IPS-11a (cell line): ENCODE results near the gene SYNCRIP.
"Not testable (repeated sequence)": the region's sequence is repeated elsewhere in the genome, so short reads cannot be mapped to it uniquely, and the experiment has no call there.

Source experiments
- H3K4me3 ChIP-seq: one replicate; pipeline ENCODE4 v1.5.1; 2013; ENCODE audit warnings: low read depth, low read length, control low read depth

Gene SYNCRIP

DNA sequence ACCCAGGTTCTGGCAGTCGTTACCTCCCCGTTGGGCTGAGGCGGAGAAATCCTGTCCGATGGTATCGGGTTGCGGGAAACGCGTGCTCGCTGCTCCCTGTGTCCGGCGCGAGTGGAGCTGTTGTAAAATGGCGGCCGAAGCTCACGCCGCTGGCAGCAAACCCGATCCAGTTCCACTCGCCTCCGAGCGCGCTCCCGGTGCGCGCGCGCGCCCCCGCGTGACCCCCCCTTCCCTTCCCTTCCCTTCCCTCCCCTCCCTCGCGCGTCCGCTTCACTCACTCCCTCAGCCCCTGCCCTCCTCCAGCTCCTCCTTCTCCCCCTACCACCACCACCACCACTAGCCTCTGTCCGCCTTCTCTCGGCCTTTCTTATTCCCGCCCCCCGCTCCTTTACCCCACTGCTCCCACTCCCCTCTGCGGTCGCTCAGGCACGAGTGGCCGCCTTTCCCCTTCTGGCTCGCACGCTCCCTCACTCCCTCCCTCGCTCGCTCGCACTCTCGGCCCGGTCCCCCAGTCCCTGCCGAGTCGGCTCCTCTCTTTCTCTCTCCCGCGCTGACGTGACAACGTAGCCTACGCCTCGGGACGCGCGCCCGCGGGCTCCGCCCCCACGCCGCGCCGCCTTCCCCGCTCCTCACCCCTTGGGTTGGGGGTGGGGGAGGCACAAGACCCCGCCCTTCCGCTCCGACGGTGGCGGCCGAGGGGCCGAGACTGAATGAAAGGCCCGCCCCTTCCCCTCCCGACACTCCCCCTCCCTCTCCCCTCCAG, at the start of gene SYNCRIP:
Gene SYNCRIP, minus strand, starts transcription at position 113 of the 763 bp plus-strand sequence. CDS start 1,447 bp downstream, outside the sequence.
- H3K4me3 ChIP-seq: peak within 1 kb of the TSS; percentile 99

DNA sequence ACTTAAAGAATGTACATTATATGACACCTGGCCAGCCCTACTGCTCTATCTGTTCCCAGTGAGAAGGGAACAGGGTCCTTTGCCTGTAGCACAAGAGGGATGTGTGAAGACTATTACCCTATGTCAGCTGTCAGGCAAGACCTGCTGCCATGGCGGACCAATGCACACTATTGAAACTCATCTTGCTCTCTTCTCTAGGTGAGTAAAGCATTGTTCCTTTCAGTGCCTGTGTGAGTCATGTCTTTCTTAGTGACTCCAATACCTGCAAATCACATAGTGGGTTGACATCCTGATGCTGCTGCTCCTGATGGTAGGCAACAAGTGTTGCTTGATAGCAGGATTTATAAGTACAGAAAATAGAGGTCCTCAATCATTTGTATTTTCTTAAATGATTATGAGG, 48.8 kb upstream of the SYNCRIP start:
- H3K4me3 ChIP-seq: no peak overlapping the region

DNA sequence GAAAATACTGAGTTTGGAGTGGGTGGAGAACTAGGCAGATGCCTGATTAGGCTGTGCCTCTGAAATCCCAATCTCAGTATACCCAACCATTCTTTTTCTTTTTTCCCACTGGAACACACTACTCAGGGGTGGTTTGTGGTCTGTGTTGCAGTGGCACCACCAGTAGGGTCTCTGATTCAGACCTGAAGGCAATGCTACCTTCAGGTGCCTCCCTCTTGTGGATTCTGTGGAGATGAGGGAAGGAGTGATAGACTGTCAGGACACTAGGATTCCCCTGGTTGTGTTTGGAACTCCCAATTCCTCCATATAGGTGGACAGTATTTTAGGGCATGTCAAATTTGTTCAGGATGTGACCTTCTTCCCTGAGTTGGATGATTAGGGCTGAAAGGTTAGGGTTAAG, 47.4 kb upstream of the SYNCRIP start:
- H3K4me3 ChIP-seq: no peak overlapping the region

DNA sequence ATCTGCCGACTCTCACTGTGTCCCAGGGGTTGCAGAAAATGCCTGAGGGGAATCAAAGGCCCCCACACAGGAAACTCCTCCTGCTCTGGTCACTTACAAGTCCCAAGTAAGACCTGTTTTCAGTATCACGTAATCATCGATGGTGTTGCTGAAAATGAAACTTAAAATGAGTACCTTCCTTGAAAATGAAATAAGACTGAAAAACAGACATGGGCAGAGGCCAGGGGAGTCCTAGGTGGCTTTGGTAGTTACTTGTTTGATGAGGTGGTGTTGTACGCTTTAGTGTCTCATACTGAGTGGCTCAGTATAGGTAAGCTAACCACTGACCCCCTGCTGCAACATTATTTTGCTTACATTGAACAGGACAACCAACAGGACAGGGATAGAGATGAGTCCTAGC, 43.0 kb upstream of the SYNCRIP start:
- H3K4me3 ChIP-seq: no peak overlapping the region

DNA sequence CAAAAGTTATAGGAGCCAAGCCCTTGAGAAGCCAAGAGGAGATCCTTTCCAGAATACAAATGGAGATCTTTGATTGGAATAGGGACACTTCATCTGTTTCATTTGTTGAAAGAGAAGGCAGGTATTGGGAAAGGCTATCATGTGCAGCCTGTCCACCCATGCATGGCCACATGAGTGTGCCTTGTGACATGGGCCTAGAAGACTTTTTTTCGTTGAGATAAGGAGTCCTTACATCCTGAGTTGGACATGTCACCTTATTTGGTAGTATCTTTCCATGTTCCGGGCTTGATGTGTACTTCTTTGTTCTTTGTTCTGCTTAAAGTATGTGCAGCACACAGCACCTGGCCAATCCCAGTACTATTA, 42.1 kb upstream of the SYNCRIP start:
- H3K4me3 ChIP-seq: no peak overlapping the region

DNA sequence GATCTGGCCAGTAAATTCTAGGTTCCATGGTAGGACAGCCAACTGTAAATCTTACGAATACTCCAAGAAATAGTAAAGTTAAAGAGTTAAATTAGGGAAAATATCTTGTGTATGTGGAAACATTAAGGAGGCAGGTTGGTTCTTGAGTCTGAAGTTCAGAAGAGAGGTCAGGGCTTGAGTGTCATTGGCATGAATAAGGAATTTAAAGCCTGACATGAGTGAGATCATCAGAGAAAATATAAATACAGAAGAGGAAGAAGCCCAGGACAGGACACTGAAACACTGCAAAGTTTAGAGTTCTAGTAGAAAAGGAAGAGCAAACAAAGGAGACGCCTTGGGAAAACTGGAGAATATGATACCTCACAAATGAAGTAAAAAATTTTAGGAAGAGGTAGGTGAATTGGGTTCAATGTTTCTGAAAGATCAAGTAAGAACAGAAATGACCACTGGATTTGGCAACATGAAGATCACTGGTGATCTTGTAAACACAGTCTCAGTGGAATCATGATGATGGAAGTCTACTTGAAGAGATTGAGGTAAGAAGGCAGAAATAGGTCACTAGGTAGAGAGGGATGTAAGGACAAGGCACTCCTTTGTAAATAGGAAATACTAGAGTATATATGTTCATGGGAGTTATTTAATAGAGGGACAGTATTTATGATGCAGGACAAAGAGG, 41.6 kb upstream of the SYNCRIP start:
- H3K4me3 ChIP-seq: no peak overlapping the region

DNA sequence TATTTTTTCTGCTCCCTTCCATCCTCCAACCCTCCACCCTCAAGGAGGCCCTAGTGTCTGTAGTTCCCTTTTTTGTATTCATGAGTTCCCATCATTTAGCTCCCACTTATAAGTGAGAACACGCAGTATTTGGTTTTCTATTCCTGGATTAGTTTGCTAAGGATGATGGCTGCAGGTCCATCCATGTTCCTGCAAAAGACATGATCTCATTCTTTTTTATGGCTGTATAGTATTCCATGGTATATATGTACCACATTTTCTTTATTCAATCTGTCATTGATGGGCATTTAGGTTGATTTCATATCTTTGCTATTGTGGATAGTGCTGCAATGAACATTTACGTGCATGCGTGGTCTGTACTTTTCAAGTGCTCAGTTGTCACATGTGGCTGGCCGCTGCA, 39.2 kb upstream of the SYNCRIP start:
- H3K4me3 ChIP-seq: not testable (repeated sequence)

DNA sequence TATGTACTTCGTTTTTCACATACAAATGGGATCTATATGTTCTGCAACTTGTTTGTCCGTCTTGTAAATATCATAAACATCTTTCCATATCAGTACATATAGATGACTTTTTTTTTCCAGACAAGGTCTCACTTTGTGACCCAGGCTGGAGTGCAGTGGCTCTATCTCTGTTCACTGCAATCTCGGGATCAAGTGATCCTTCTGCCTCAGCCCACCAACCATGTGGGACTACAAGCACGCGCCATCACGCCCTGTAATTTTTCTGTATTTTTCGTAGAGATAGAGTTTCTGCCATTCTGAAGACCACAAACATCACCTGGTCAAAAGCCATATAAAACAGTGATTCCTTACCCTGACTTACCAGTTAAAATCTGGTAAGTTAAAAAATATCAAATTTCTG, 37.7 kb upstream of the SYNCRIP start:
- H3K4me3 ChIP-seq: no peak overlapping the region

DNA sequence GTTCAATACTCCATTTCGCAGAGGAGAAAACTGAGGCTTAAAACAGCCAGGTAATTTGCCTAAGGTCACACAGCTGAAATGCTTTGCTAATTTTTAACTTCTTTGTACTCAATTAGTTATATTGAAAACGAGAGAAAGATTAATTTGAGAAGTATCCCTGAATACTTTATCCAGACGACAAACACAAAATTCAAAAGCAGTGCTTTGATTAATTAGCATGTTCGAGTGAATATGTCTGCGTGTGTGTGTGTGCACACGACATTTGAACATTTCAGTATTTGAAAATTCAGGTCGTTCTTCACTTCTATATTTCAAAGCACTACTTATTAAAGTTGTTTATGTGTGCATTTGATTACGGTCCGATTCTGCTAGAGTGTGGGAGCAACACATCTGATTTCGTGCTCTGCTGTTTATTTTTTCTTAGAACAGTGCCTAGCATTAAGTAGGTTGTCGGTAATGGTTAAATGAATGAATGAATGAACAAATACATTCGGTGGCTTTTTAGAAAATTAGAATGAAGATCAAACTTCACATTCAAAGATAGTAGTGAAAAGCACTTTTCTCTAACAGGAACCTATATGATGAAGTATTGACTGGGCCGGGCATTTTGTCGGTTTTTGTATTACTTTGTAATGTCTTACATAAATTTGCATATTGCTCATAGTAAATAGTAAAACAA, 36.9 kb upstream of the SYNCRIP start:
- H3K4me3 ChIP-seq: peak overlapping the region; percentile 100

DNA sequence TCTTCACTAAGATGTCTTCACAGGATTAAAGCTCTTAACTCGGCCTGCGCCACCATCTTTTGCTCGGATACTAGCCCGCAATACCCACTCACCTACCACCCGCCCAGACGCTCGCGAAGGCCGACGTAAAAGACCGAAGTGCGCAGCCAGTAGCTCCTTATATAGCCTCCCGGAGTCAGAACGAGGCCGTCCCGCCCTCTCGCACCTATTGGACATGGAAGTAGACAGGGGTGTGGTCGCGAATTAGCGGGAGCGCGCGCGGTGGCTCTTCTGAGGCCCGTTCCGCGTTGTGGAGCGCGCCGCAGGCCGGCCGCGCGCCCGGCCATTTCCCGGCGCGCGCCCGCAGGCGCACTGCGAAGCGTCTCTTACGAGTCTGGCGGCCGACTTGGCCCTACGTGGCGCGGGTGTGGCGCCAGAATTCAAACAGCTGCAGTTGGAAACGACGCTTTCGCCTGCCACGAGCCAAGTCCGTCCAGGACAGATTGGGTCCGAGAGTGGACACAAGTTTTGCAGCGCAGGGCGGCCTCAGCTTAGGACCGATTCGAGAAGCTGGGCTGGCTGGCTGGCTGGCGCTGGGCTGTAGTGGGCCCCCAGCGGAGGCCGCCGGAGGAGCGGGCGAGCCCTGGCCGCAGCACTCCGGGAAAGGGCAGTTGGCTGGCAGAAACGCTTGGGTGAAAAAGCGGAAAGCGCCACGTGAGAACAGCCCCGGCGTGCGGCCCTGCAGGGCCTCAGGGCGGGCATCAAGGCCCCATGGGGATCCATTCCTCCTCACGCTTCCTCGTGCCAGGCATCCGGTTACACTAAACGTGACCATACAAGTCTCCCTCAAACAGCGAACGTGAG, 36.1 kb upstream of the SYNCRIP start:
- H3K4me3 ChIP-seq: peak overlapping the region; percentile 100

DNA sequence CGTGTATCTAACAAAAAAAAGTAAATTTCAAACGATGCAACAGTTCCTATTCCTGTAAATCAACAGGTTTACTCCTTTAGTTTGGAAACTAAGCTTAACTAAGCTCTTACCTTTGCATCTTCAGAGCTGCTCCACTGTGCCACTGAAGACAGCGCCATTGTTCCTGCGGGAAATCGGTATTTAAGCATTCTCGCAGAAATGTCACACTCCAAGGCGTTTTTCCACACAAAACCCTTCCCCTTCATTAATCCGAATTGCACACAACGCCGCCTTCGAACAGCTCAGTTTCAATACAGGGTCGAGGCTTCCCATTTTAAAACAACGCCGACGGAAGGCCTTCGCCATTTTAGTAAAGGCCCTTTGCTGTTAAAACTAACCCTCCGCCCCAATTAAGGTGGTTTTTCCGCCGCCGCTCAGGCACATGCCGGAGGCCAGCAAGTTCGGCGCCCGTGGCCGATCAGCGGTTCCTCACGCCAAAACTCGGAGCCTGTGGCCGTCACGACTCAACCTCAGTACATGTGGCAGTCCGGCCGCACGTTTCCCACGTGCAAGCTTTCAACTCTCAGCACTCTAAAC, 35.4 kb upstream of the SYNCRIP start:
- peak overlapping the region; percentile 100 for H3K4me3 ChIP-seq

DNA sequence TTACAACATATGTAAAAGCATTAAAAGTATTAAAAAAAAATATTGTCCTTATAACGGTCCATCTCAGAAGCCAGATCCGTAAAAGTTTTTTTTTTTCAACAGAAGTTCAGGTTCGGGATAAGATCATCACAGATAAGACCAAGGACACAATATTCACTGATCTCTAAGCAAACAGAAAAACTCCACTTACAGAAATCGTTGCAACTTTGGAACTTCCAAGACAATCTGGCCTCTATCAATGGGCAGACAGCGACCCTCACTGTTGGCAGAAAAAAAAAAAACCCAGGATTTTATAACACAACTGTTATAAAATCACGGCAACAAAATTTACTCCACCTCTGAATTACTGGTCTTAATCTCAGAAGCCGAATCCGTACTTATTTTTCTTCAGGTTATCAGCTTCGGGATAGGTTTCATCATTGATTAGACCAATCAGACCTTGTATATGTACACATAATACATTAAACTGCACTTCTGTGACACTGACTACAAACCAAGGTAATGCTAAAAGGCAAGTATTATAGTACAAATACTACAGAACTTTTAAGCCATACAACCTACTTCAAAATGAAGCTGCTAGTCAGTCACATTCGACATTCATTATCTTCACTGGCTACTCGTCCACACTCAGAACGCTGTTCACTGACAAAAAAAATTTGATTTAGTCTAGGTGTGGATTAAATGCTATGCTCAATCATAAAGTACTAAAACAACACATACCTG, 34.7 kb upstream of the SYNCRIP start:
- H3K4me3 ChIP-seq: peak overlapping the region; percentile 100

DNA sequence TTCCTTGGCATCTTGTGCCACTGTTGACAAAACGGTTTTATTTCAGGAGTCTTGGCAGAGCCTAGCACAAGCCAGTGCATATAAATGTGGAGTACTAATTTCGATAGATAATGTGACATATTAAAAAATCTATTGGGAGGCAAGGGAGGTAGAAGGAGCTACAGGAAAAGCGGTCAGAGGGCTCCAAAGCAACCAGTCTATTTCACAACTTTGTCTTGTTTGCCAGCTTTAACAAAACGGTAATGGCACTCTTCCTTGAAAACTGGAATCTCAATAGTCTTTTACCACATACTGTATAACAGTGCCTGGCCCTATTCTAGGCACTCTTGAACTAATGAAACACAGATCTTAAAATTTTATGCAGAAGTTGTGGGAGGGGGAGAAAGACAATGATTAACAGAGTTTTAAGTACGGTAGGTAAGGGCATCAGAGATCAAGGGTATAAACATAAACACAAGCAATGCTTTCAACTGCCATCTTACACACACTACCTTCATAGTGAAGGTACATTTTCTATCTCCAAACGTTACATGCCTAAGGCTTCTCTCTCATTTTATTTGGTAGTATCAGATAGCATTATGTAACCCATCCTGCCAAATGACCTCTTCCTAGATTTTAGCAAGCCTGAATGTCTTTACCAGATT, 33.5 kb upstream of the SYNCRIP start:
- H3K4me3 ChIP-seq: peak overlapping the region; percentile 100

DNA sequence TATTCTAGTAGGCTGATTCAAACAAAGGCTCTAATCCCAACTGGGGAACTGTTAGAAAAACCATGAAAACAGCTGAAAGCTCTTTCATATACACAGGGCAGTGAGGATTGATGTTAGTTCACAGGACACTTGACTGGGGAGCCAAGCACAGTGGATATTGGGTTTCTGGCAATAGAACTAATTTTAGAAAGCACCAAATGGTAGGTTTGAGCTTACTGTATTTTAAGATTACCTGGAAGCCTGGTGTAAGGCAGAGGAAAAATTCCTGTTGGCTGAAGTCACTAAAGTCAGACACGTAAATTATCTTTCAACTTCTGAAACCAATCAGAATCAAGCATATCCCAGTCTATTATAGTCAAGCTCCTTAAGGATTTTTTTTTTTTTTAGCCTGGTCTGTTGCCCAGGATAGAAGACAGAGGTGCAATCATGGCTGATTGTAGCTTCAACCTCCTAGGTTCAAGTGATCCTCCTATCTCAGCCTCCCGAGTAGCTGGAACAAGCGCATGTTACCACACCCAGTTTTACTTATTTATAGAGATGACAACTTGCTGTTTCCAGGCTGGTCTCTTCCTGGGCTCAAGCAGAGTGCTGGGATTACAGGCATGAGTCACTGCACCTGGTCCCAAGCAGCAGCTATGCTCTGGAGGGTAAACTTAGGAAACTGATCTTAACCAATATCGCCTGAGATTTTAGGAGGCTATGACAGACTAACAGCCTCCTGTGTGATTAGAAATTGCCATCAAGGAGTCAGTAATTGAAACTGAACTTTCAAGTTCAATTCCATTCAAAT, 32.5 kb upstream of the SYNCRIP start:
- no peak overlapping the region for H3K4me3 ChIP-seq

DNA sequence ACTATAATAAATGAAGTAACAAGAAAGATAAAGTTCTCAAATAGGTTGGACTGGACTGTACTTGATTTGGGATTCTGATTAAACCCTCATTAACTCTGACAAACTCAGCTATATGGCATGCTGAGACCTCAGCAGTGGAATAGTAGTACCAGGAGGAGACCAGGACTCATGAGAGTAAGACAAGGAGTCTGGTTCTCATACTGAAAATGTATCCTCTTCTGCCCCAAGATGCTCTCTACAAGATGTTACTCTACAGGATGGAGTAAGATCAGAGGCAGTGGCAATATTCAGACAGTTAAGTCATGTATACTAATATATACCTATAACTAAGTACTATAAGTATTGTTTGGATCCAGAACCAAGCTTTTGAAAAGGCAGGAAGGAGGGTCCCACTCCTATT, 31.9 kb upstream of the SYNCRIP start:
- no peak overlapping the region for H3K4me3 ChIP-seq

DNA sequence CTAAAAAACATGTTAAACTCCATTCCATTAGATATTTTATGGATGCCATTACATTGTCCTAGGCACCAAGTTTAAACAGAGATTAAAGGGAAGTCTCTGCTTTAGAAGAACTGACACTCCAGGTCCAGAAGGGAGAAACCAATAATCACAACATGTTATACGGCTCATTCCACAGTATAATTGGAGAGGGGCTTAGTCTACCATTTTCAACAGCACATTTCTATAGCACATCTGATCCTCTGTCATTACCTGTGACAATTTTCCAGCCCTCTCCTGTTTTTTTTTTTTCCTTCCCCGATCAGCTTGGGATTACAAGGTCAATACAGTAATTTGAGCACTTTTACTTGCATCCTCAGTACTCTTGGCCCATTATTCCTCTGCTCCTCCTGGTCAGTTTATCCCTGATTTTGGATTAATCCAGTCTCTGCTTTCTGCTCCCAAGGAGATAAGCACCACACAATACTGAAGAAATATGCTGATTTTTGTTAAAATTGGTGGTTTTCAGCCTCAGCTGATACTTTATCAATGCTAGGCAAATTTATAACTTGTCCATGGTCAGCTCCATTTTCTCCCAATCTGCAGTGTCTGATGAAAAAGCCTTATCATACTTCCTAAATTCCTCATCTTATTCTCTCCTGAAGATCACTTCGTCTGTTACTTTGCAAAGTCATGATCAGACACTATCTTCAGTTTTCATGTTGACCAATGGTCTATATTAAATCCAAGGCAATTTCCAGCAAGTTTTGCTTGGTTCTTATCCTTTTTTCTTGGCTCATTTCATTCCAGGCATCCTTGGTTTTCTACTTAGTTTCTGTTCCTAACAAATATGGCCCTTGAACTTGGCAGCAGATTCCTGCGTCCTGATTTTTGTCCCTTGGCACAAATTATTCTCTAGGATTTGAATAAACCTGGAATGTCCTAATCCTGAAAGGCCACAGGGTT, 30.8 kb upstream of the SYNCRIP start:
- no peak overlapping the region for H3K4me3 ChIP-seq

DNA sequence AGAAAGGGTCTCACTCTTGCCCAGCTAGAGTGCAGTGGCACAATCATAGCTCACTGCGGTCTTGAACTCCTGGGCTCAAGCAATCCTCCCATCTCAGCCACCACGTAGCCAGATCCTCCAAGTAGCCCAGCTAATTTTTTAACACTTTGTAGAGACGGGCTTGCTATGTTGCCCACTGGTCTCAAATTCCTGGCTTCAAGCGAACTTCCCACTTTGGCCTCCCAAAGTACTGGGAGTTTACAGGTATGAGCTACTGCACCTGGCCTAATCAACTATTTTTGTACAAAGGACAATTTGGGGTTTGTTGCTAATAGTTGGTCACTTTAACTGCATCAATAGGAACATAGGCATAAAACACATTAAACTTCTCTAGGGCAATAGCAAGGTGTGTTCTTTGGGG, 29.9 kb upstream of the SYNCRIP start:
- H3K4me3 ChIP-seq: no peak overlapping the region

DNA sequence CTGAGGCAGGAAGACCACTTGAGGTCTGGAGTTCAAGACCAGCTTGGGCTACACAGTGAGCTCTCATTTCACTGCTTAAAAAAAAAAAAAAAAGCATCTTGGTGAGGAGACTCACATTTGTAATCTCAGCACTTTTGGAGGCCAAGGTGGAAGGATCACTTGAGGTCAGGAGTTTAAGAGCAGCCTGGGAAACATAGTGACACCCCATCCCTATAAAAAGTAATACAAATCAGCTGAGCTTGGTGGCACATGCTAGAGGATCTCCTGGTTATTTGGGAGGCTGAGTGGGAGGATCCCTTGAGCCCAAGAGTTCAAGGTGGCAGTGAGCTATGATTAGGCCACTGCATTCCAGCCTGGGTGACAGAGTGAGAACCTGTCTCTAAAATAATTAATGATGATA, 29.4 kb upstream of the SYNCRIP start:
- H3K4me3 ChIP-seq: no peak overlapping the region
